Coronary artery (tissue), 2 donors: Measurements from ENCODE around the gene SLC6A12.

Experiments used
- DNase-seq: peaks from one replicate; pipeline ENCODE4 v3.0.0-alpha.2; 2017; ENCODE audit warnings: low spot score
- H3K27ac ChIP-seq, 2 donors: fragments of 200-600 bp; sonication (generic); one replicate each; pipeline ENCODE4 v1.5.1; 2016 to 2019
- H3K4me3 ChIP-seq: fragments of 200-600 bp; sonication (generic); 2 replicates; pipeline ENCODE4 v1.5.1; 2016; ENCODE audit warnings: mild to moderate bottlenecking, moderate library complexity
- CTCF ChIP-seq: fragments of 200-600 bp; sonication (generic); IDR thresholded peaks from one replicate; pipeline ENCODE4 v1.5.1; 2019; ENCODE audit warnings: antibody characterized with exemption

SLC6A12 gene

GRCh38 chr12:145369-145960 lies 68.5 kb downstream of the SLC6A12 start:
- H3K27ac ChIP-seq: no peak overlapping the region
- no peak overlapping the region for H3K4me3 ChIP-seq
- no peak for DNase-seq
- TF ChIP-seq CTCF: no peak

GRCh38 chr12:144650-145284 lies 69.2 kb downstream of the SLC6A12 start:
- TF ChIP-seq CTCF: no peak
- Histone ChIP-seq H3K27ac (no peak overlapping the region), H3K4me3 (no peak overlapping the region)
- DNase-seq: no peak

- no peak for DNase-seq
- no peak for TF ChIP-seq CTCF
- no peak overlapping the region for H3K27ac ChIP-seq
- no peak overlapping the region for H3K4me3 ChIP-seq
These were observed 69.8 kb downstream of the SLC6A12 start for GRCh38 chr12:143964-144649.

GRCh38 chr12:140162-140561 lies 73.8 kb downstream of the SLC6A12 start:
- no peak for TF ChIP-seq CTCF
- H3K4me3 ChIP-seq: peak overlapping the region; percentile 59
- DNase-seq: no peak
- H3K27ac ChIP-seq: no peak overlapping the region
